HepG2 (cell line): ENCODE results near the gene RALY. TPM values are rescaled to one million over a fixed set of nuclear protein-coding genes. Genes with fewer than 3 reads are reported as not detected.

Experiments
- HCFC1 ChIP-seq: fragments of 150-350 bp; IDR thresholded peaks from 2 replicates; pipeline ENCODE4 v1.6.1; 2014; ENCODE audit warnings: low read depth, low read length
- HIVEP1 ChIP-seq: sonication (generic); formaldehyde crosslinking; IDR thresholded peaks from 2 replicates; pipeline ENCODE4 v1.4.0; 2020; ENCODE audit warnings: mild to moderate bottlenecking, missing genetic modification reagents
- ISL2 ChIP-seq: sonication (generic); formaldehyde crosslinking; IDR thresholded peaks from 2 replicates; pipeline ENCODE4 v1.5.0; 2020; ENCODE audit warnings: missing genetic modification reagents
- KDM5A ChIP-seq: fragments of 200-600 bp; sonication (generic); IDR thresholded peaks from 2 replicates; pipeline ENCODE4 v1.7.0; 2018; ENCODE audit warnings: antibody characterized with exemption, mild to moderate bottlenecking, low read length, borderline replicate concordance
- NFE2 ChIP-seq: sonication (generic); formaldehyde crosslinking; IDR thresholded peaks from 2 replicates; pipeline ENCODE4 v1.4.0; 2020; ENCODE audit warnings: missing genetic modification reagents
- NFIC ChIP-seq: IDR thresholded peaks from 2 replicates; pipeline ENCODE4 v1.6.1; 2012; ENCODE audit warnings: mild to moderate bottlenecking, low read length, inconsistent platforms
- REPIN1 ChIP-seq: sonication (generic); formaldehyde crosslinking; IDR thresholded peaks from 2 replicates; pipeline ENCODE4 v1.8.0; 2022; ENCODE audit warnings: missing genetic modification reagents, low read depth, mild to moderate bottlenecking, borderline replicate concordance
- REXO4 ChIP-seq: sonication (generic); formaldehyde crosslinking; IDR thresholded peaks from 2 replicates; pipeline ENCODE4 v1.8.0; 2022; ENCODE audit warnings: missing genetic modification reagents, mild to moderate bottlenecking, borderline replicate concordance
- THAP11 ChIP-seq: IDR thresholded peaks from 2 replicates; pipeline ENCODE4 v1.6.1; 2016; ENCODE audit warnings: missing biosample characterization, missing genetic modification reagents
- ZNF136 ChIP-seq: sonication (generic); formaldehyde crosslinking; IDR thresholded peaks from 2 replicates; pipeline ENCODE4 v1.8.1; 2022; ENCODE audit warnings: low read depth, mild to moderate bottlenecking, moderate library complexity, missing genetic modification reagents
- ZNF383 ChIP-seq: sonication (generic); formaldehyde crosslinking; IDR thresholded peaks from 2 replicates; pipeline ENCODE4 v1.4.0; 2020; ENCODE audit warnings: missing genetic modification reagents, mild to moderate bottlenecking, borderline replicate concordance
- ZSCAN9 ChIP-seq: IDR thresholded peaks from 2 replicates; pipeline ENCODE4 v1.6.1; 2016; ENCODE audit warnings: borderline replicate concordance
- polyA plus RNA-seq, 8 experiments: library from polyadenylated mRNA; depleted of rRNA in 3 of 8; stranded (reverse) in 7 of 8; unstranded in 1 of 8; fragments of >200 nt; fragmentation: Illumina TruSeq in 4 of 8; extraction: Trizol in 4 of 8; gene quantifications; 2 replicates each; pipeline versions ENCODE4 v1.2.1 to v1.2.3, GENCODE V29; 2011 to 2016; ENCODE audit warnings: low read depth in 4 of 8, missing spikeins in 1 of 8, mixed read lengths in 1 of 8; ENCODE audit not compliant: insufficient read depth in 1 of 8
- total RNA-seq, 5 experiments: library from RNA; depleted of rRNA; stranded (reverse); fragments of >200 nt; fragmentation: Illumina TruSeq; extraction: Trizol; gene quantifications; 2 replicates each; pipeline ENCODE4 v1.2.3, GENCODE V29; 2016; ENCODE audit warnings: low read depth in 1 of 5
- TF ChIP-seq, protein P1 (sequence below), 2 experiments: IDR thresholded peaks; 2 replicates each; pipeline ENCODE4 v1.6.1; 2011 to 2012; ENCODE audit warnings: low read length in 2 of 2, borderline replicate concordance in 1 of 2, low read depth in 1 of 2, mild to moderate bottlenecking in 1 of 2, moderate library complexity in 1 of 2
- TF ChIP-seq, protein P2 (sequence below): sonication (generic); formaldehyde crosslinking; IDR thresholded peaks from 2 replicates; pipeline ENCODE4 v1.9.0; 2022; ENCODE audit warnings: missing genetic modification reagents, mild to moderate bottlenecking, borderline replicate concordance
- TF ChIP-seq, protein P3 (sequence below): IDR thresholded peaks from 2 replicates; pipeline ENCODE4 v1.6.1; 2016; ENCODE audit warnings: low read depth
- TF ChIP-seq, protein P4 (sequence below): fragments of 450-650 bp; IDR thresholded peaks from 2 replicates; pipeline ENCODE4 v1.6.1; 2017
- TF ChIP-seq, protein P5 (sequence below): sonication (generic); formaldehyde crosslinking; IDR thresholded peaks from 2 replicates; pipeline ENCODE4 v1.9.0; 2021; ENCODE audit warnings: missing genetic modification reagents, borderline replicate concordance

Gene RALY
- total and polyA plus RNA-seq, 2 of the 13 experiments (the other 11 are each of a cell fraction or from before 2014, with no cell fraction given), result 178 to 186 TPM

DNA sequence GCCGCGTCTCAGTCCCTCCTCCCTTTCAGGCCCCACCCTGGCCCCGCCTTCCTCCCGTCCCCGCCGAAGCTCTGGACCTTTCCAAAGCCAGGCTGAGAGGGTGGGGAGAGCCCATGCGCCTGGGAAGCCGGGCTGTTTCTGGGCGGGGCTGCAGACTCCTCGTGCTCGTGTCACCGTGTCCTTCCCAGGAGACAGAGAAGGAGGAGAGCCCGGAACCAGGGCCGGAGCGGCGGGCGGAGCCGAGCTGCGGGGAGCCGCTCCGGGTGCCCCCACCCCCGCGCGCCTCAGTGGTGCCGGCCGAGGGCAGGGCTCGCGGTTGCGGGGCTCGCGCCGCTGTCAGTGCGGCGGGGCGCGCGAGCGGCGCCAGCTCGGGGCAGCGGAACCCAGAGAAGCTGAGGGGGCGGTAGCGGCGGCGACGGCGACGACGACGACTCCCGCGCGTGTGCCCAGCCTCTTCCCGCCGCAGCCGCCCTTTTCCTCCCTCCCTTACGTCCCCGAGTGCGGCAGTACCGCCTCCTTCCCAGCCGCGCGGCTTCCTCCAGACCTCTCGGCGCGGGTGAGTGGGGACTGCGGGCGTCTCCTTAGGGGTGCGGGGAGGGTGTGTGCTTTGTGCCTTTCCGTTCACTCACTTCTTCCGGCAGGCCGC, at the start of gene RALY (continued):
- TF ChIP-seq HIVEP1 (CRISPR knock-in tag) (no peak), ZNF383 (CRISPR knock-in tag) (no peak), REXO4 (CRISPR knock-in tag) (peak; percentile 78), KDM5A (no peak; the same call in 1 of the 2 replicates), ZSCAN9 (CRISPR knock-in tag) (no peak; the same call in 1 of the 2 replicates), ISL2 (CRISPR knock-in tag) (no peak; the same call in none of the 2 replicates), REPIN1 (CRISPR knock-in tag) (no peak; the same call in none of the 2 replicates), NFE2 (CRISPR knock-in tag) (no peak), ZNF136 (CRISPR knock-in tag) (no peak), THAP11 (CRISPR knock-in tag) (no peak; the same call in 1 of the 2 replicates), NFIC (no peak), HCFC1 (peak; percentile 51)
- TF ChIP-seq, protein P1, sequence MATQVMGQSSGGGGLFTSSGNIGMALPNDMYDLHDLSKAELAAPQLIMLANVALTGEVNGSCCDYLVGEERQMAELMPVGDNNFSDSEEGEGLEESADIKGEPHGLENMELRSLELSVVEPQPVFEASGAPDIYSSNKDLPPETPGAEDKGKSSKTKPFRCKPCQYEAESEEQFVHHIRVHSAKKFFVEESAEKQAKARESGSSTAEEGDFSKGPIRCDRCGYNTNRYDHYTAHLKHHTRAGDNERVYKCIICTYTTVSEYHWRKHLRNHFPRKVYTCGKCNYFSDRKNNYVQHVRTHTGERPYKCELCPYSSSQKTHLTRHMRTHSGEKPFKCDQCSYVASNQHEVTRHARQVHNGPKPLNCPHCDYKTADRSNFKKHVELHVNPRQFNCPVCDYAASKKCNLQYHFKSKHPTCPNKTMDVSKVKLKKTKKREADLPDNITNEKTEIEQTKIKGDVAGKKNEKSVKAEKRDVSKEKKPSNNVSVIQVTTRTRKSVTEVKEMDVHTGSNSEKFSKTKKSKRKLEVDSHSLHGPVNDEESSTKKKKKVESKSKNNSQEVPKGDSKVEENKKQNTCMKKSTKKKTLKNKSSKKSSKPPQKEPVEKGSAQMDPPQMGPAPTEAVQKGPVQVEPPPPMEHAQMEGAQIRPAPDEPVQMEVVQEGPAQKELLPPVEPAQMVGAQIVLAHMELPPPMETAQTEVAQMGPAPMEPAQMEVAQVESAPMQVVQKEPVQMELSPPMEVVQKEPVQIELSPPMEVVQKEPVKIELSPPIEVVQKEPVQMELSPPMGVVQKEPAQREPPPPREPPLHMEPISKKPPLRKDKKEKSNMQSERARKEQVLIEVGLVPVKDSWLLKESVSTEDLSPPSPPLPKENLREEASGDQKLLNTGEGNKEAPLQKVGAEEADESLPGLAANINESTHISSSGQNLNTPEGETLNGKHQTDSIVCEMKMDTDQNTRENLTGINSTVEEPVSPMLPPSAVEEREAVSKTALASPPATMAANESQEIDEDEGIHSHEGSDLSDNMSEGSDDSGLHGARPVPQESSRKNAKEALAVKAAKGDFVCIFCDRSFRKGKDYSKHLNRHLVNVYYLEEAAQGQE (IDR thresholded peaks at IDR 0.05; ENCODE audit: borderline replicate concordance in 1 of 2, low read depth in 1 of 2, low read length in 2 of 2), result peak in 1 of 2 experiments; percentile 84; a peak in 2 of 4 replicates
- TF ChIP-seq, protein P2, sequence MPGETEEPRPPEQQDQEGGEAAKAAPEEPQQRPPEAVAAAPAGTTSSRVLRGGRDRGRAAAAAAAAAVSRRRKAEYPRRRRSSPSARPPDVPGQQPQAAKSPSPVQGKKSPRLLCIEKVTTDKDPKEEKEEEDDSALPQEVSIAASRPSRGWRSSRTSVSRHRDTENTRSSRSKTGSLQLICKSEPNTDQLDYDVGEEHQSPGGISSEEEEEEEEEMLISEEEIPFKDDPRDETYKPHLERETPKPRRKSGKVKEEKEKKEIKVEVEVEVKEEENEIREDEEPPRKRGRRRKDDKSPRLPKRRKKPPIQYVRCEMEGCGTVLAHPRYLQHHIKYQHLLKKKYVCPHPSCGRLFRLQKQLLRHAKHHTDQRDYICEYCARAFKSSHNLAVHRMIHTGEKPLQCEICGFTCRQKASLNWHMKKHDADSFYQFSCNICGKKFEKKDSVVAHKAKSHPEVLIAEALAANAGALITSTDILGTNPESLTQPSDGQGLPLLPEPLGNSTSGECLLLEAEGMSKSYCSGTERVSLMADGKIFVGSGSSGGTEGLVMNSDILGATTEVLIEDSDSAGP, result no peak; the same call in 1 of the 2 replicates
- TF ChIP-seq, protein P3, sequence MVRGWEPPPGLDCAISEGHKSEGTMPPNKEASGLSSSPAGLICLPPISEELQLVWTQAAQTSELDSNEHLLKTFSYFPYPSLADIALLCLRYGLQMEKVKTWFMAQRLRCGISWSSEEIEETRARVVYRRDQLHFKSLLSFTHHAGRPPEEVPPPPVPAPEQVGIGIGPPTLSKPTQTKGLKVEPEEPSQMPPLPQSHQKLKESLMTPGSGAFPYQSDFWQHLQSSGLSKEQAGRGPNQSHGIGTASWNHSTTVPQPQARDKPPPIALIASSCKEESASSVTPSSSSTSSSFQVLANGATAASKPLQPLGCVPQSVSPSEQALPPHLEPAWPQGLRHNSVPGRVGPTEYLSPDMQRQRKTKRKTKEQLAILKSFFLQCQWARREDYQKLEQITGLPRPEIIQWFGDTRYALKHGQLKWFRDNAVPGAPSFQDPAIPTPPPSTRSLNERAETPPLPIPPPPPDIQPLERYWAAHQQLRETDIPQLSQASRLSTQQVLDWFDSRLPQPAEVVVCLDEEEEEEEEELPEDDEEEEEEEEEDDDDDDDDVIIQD (CRISPR knock-in tag), result no peak
- TF ChIP-seq, protein P4, sequence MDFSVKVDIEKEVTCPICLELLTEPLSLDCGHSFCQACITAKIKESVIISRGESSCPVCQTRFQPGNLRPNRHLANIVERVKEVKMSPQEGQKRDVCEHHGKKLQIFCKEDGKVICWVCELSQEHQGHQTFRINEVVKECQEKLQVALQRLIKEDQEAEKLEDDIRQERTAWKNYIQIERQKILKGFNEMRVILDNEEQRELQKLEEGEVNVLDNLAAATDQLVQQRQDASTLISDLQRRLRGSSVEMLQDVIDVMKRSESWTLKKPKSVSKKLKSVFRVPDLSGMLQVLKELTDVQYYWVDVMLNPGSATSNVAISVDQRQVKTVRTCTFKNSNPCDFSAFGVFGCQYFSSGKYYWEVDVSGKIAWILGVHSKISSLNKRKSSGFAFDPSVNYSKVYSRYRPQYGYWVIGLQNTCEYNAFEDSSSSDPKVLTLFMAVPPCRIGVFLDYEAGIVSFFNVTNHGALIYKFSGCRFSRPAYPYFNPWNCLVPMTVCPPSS, result no peak
- TF ChIP-seq, protein P5, sequence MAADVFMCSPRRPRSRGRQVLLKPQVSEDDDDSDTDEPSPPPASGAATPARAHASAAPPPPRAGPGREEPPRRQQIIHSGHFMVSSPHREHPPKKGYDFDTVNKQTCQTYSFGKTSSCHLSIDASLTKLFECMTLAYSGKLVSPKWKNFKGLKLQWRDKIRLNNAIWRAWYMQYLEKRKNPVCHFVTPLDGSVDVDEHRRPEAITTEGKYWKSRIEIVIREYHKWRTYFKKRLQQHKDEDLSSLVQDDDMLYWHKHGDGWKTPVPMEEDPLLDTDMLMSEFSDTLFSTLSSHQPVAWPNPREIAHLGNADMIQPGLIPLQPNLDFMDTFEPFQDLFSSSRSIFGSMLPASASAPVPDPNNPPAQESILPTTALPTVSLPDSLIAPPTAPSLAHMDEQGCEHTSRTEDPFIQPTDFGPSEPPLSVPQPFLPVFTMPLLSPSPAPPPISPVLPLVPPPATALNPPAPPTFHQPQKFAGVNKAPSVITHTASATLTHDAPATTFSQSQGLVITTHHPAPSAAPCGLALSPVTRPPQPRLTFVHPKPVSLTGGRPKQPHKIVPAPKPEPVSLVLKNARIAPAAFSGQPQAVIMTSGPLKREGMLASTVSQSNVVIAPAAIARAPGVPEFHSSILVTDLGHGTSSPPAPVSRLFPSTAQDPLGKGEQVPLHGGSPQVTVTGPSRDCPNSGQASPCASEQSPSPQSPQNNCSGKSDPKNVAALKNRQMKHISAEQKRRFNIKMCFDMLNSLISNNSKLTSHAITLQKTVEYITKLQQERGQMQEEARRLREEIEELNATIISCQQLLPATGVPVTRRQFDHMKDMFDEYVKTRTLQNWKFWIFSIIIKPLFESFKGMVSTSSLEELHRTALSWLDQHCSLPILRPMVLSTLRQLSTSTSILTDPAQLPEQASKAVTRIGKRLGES (CRISPR knock-in tag), result peak; percentile 8; the same call in 1 of the 2 replicates
